SJSA1 (cell line): ENCODE measurements around the gene CLPX. TPM values are rescaled to one million over a fixed set of nuclear protein-coding genes. Genes with fewer than 3 reads are reported as not detected.
"Not testable (repeated sequence)": the region's sequence is repeated elsewhere in the genome, so short reads cannot be mapped to it uniquely, and the experiment has no call there.

Experiments used
- DNase-seq, 2 experiments: peaks; one replicate each; pipeline ENCODE4 v3.0.0-alpha.2; 2015 to 2020; ENCODE audit warnings: low spot score in 2 of 2, low read depth in 1 of 2
- H3K27ac ChIP-seq: fragments of 250-450 bp; sonication (Bioruptor Pico); 2 replicates; pipeline ENCODE4 v1.5.1; 2020; ENCODE audit warnings: mild to moderate bottlenecking, moderate library complexity
- H3K27me3 ChIP-seq: fragments of 250-450 bp; sonication (Bioruptor Pico); replicated peaks from 2 replicates; pipeline ENCODE4 v1.5.1; 2020; ENCODE audit warnings: mild to moderate bottlenecking, moderate library complexity
- H3K36me3 ChIP-seq: fragments of 250-450 bp; sonication (Bioruptor Pico); 2 replicates; pipeline ENCODE4 v1.5.1; 2020; ENCODE audit warnings: mild to moderate bottlenecking
- H3K4me1 ChIP-seq: fragments of 250-450 bp; sonication (Bioruptor Pico); replicated peaks from 2 replicates; pipeline ENCODE4 v1.6.1; 2021; ENCODE audit warnings: mild to moderate bottlenecking
- H3K4me3 ChIP-seq: fragments of 250-450 bp; sonication (Bioruptor Pico); 2 replicates; pipeline ENCODE4 v1.5.1; 2020; ENCODE audit warnings: mild to moderate bottlenecking
- H3K9me3 ChIP-seq: fragments of 250-450 bp; sonication (Bioruptor Pico); replicated peaks from 2 replicates; pipeline ENCODE4 v1.5.1; 2020; ENCODE audit warnings: mild to moderate bottlenecking
- total RNA-seq: library from RNA; depleted of rRNA; stranded (reverse); fragments of >200 nt; shearing (Covaris generic); gene quantifications from 2 replicates; pipeline ENCODE4 v1.2.3, GENCODE V29; 2014

Gene CLPX
- total RNA-seq, 1 experiment from 2014 or later: 33.2 TPM

GRCh38 chr15:65175511-65175910 lies 9.6 kb downstream of the CLPX start:
- DNase-seq: no peak
- peaks cover 67% of the 10 kb centered on the region for H3K36me3 ChIP-seq

GRCh38 chr15:65174509-65174908 lies 10.6 kb downstream of the CLPX start:
- Histone ChIP-seq H3K4me1 (no peaks in the 10 kb centered on the region), H3K27me3 (no peaks in the 10 kb centered on the region), H3K36me3 (peaks cover 70% of the 10 kb centered on the region)

More at GRCh38 chr15:65175511-65175910, 9.6 kb downstream of the CLPX start:
- Histone ChIP-seq H3K9me3 (no peaks in the 10 kb centered on the region), H3K27me3 (no peaks in the 10 kb centered on the region), H3K27ac (no peak overlapping the region), H3K4me3 (no peak overlapping the region), H3K4me1 (no peaks in the 10 kb centered on the region)

DNA sequence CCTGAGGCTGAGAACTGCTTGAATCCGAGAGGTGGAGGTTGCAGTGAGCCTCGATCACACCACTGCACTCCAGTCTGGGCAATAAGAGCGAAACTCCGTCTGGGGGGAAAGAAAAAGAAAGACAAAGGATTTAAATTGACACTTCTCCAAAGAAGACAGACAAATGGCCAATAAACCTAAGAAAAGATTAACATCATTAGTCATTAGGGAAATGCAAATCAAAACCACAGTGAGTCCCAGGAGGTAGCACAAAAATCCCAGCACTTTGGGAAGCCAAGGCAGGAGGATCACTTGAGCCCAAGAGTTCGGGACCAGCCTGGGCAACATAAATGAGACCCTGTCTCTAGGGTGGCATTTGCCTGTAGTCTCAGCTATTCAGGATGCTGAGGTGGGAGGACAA lies 12.6 kb downstream of the CLPX start:
- DNase-seq: no peak
- H3K36me3 ChIP-seq: peaks cover 58% of the 10 kb centered on the region
- H3K4me1 ChIP-seq: no peaks in the 10 kb centered on the region
- H3K27ac ChIP-seq: no peak overlapping the region
- H3K27me3 ChIP-seq: no peaks in the 10 kb centered on the region
- H3K4me3 ChIP-seq: no peak overlapping the region
- H3K9me3 ChIP-seq: no peaks in the 10 kb centered on the region

More at GRCh38 chr15:65174509-65174908, 10.6 kb downstream of the CLPX start:
- Histone ChIP-seq H3K4me3 (no peak overlapping the region), H3K27ac (no peak overlapping the region), H3K9me3 (no peaks in the 10 kb centered on the region)
- no peak for DNase-seq

- Histone ChIP-seq H3K36me3 (peaks cover 52% of the 10 kb centered on the region), H3K4me1 (no peaks in the 10 kb centered on the region), H3K9me3 (no peaks in the 10 kb centered on the region), H3K27ac (no peak overlapping the region), H3K27me3 (no peaks in the 10 kb centered on the region), H3K4me3 (no peak overlapping the region)
- no peak for DNase-seq
These were observed 13.7 kb downstream of the CLPX start for GRCh38 chr15:65171428-65171827.

- Histone ChIP-seq H3K36me3 (peaks cover 54% of the 10 kb centered on the region), H3K27me3 (no peaks in the 10 kb centered on the region), H3K9me3 (no peaks in the 10 kb centered on the region), H3K4me3 (no peak overlapping the region), H3K27ac (no peak overlapping the region), H3K4me1 (no peaks in the 10 kb centered on the region)
- no peak for DNase-seq
These were observed 19.3 kb downstream of the CLPX start for GRCh38 chr15:65165875-65166274.

DNA sequence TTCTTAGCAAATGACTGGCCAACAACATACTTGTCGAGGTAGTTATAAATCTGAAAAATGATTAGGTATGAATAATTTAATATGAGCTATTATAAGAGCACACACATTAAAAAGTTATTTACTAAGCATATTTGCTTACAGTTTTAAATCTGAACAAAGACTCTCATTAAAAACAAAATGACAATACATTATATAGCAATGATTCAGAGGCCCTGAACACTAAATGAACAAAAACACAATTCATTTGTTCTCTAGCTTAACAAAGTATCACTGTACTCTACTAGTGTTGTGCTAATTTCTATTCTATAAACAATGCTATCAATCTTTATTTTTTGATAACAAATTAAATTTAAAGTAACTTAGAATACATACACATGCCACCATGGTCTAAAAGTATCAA lies 21.0 kb downstream of the CLPX start:
- Histone ChIP-seq H3K27ac (no peak overlapping the region), H3K36me3 (peaks cover 48% of the 10 kb centered on the region), H3K4me1 (no peaks in the 10 kb centered on the region), H3K4me3 (no peak overlapping the region), H3K27me3 (no peaks in the 10 kb centered on the region), H3K9me3 (no peaks in the 10 kb centered on the region)
- no peak for DNase-seq

DNA sequence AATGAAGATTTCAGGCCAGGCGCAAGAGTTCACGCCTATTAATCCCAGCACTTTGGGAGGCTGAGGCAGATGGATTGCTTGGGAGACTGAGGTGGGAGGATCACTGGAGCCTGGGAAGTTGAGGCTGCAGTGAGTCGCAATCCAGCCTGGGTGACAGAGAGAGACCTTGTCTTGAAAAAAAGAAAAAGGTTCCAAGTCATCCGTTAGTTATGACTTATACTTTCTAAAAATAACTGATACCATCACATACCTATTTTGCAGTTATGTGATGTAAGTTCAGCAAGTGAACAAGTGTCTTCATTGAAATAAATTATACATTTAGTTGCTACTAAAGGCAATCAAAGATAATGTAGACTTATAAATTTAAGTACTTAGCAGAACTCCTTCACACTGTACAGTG lies 22.1 kb downstream of the CLPX start:
- Histone ChIP-seq H3K27me3 (no peaks in the 10 kb centered on the region), H3K4me3 (no peak overlapping the region), H3K36me3 (peaks cover 59% of the 10 kb centered on the region), H3K4me1 (no peaks in the 10 kb centered on the region), H3K9me3 (no peaks in the 10 kb centered on the region), H3K27ac (no peak overlapping the region)
- DNase-seq: no peak

- DNase-seq: no peak
- Histone ChIP-seq H3K4me3 (no peak overlapping the region), H3K4me1 (no peaks in the 10 kb centered on the region), H3K27me3 (no peaks in the 10 kb centered on the region), H3K36me3 (peaks cover 82% of the 10 kb centered on the region), H3K27ac (no peak overlapping the region), H3K9me3 (no peaks in the 10 kb centered on the region)
These were observed 28.4 kb downstream of the CLPX start for GRCh38 chr15:65156692-65157091.

DNA sequence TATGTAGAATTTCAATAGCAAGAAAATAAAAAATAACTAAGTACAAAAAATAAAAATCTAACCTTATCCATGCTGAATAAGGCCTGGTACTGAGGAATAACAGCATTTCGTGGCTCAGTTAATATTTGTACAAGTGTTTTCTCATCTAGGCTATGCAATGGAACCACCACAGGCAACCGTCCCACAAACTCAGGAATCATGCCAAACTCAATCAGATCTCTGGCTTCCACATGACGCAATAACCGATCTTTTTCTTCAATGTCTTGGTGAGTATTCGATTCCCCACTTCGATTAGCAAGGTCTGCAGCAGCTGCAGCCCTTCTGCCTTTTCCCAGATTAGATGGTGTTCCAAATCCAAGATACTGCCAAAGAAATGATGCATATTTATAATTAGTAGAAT lies 30.4 kb downstream of the CLPX start:
- H3K4me1 ChIP-seq: no peaks in the 10 kb centered on the region
- no peak overlapping the region for H3K27ac ChIP-seq
- H3K27me3 ChIP-seq: no peaks in the 10 kb centered on the region
- H3K36me3 ChIP-seq: peaks cover 88% of the 10 kb centered on the region
- no peaks in the 10 kb centered on the region for H3K9me3 ChIP-seq
- DNase-seq: no peak
- H3K4me3 ChIP-seq: no peak overlapping the region

DNA sequence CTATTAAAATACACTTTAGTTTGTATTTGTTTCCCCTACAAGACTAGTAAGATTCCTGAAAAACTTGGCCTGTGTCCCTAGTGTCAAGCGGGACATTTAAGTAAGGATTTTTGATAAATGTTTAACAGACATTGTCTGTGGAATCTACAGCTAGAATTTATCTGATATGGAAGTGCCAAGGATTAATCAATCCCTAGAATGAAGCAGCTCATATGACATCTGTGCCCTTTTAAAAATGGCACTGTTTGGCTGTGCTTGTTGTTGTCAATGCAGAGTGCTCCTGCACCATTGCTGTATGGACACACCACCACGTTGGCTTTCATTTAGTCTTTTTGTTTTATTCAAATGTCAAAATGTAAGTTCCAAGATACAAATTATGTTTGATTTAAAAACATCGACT lies 37.2 kb downstream of the CLPX start:
- Histone ChIP-seq H3K4me1 (no peaks in the 10 kb centered on the region), H3K4me3 (no peak overlapping the region), H3K27me3 (no peaks in the 10 kb centered on the region), H3K27ac (no peak overlapping the region), H3K36me3 (peaks cover 37% of the 10 kb centered on the region), H3K9me3 (no peaks in the 10 kb centered on the region)
- DNase-seq: no peak

DNA sequence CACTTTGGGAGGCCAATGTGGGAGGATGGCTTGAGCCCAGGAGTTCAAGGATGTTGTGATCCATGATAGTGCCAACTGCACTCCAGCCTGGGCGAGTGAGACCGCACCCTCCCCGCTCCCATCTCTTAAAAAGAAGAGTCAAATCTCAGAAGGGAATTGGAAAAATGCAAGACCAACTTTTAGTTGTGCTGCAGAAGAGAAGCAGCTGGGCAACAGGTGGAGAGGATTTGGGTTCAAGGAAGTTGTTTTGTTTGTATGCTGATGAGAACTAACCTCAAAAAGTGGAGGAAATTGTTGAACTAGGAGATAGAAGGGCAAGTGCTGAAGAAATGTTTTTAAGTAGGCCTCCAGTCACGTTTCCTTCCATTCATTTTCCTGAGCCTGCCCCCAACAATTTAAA lies 38.7 kb downstream of the CLPX start:
- peaks cover 29% of the 10 kb centered on the region for H3K36me3 ChIP-seq
- H3K27me3 ChIP-seq: no peaks in the 10 kb centered on the region
- H3K4me1 ChIP-seq: no peaks in the 10 kb centered on the region
- no peak for DNase-seq
- H3K27ac ChIP-seq: no peak overlapping the region
- H3K4me3 ChIP-seq: no peak overlapping the region
- H3K9me3 ChIP-seq: no peaks in the 10 kb centered on the region

DNA sequence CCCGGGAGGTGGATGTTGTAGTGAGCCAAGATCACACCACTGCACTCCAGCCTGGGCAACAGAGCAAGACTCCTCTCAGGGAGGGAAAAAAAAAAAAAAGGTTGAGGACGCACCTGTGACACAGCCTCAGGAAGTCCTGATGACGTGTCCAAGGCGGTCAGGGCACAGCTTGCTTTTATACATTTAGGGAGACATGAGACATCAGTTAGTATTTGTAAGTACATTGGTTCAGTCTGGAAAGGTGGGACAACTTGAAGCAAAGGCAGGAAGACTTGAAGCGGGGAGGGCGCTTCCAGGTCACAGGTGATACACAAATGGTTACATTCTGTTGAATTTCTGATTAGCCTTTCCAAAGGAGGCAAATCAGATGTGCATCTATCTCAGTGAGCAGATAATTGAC lies 46.5 kb downstream of the CLPX start:
- H3K4me3 ChIP-seq, DNase-seq, H3K27ac ChIP-seq, H3K9me3 ChIP-seq, H3K27me3 ChIP-seq, H3K36me3 ChIP-seq, H3K4me1 ChIP-seq: not testable (repeated sequence)

GRCh38 chr15:65137893-65138292 lies 47.2 kb downstream of the CLPX start:
- H3K27me3 ChIP-seq: not testable (repeated sequence)

GRCh38 chr15:65137089-65137488 lies 48.1 kb downstream of the CLPX start:
- not testable (repeated sequence) for H3K9me3 ChIP-seq, H3K27me3 ChIP-seq

More at GRCh38 chr15:65137893-65138292, 47.2 kb downstream of the CLPX start:
- not testable (repeated sequence) for H3K36me3 ChIP-seq, H3K4me1 ChIP-seq, DNase-seq, H3K27ac ChIP-seq, H3K9me3 ChIP-seq, H3K4me3 ChIP-seq

GRCh38 chr15:65134538-65134937 lies 50.6 kb downstream of the CLPX start:
- Histone ChIP-seq H3K36me3 (peaks cover 21% of the 10 kb centered on the region), H3K4me3 (no peak overlapping the region), H3K4me1 (peaks cover 13% of the 10 kb centered on the region), H3K27me3 (no peaks in the 10 kb centered on the region), H3K9me3 (no peaks in the 10 kb centered on the region), H3K27ac (no peak overlapping the region)
- DNase-seq: no peak

More at GRCh38 chr15:65137089-65137488, 48.1 kb downstream of the CLPX start:
- not testable (repeated sequence) for H3K27ac ChIP-seq, H3K4me3 ChIP-seq, H3K4me1 ChIP-seq, DNase-seq, H3K36me3 ChIP-seq
